GM06990 (cell line): ENCODE measurements around the gene RCOR1.

Source experiments
- DNase-seq: peaks from one replicate; pipeline ENCODE4 v3.0.0-alpha.2; 2011; ENCODE audit not compliant: insufficient read length; ENCODE audit errors: extremely low read depth
- H3K27me3 ChIP-seq: replicated peaks from 2 replicates; pipeline ENCODE4 v1.6.0; 2011; ENCODE audit warnings: low read length; ENCODE audit not compliant: control insufficient read depth, insufficient read depth
- H3K36me3 ChIP-seq: 2 replicates; pipeline ENCODE4 v1.5.1; 2011; ENCODE audit warnings: low read length; ENCODE audit not compliant: control insufficient read depth, insufficient read depth
- H3K4me3 ChIP-seq: replicated peaks from 2 replicates; pipeline ENCODE4 v1.5.1; 2011; ENCODE audit warnings: low read depth, mild to moderate bottlenecking, control low read depth, low read length
- TF ChIP-seq, protein P1 (sequence below): IDR thresholded peaks from 2 replicates; pipeline ENCODE4 v1.5.1; 2011; ENCODE audit warnings: low read length, control low read depth, mild to moderate bottlenecking, inconsistent platforms; ENCODE audit not compliant: insufficient read depth, poor library complexity, severe bottlenecking

RCOR1 gene

GRCh38 chr14:102551995-102552705, 40.3 kb upstream of the RCOR1 start:
- DNase-seq = no peak
- H3K27me3 ChIP-seq = no peaks in the 10 kb centered on the region
- TF ChIP-seq, protein P1, sequence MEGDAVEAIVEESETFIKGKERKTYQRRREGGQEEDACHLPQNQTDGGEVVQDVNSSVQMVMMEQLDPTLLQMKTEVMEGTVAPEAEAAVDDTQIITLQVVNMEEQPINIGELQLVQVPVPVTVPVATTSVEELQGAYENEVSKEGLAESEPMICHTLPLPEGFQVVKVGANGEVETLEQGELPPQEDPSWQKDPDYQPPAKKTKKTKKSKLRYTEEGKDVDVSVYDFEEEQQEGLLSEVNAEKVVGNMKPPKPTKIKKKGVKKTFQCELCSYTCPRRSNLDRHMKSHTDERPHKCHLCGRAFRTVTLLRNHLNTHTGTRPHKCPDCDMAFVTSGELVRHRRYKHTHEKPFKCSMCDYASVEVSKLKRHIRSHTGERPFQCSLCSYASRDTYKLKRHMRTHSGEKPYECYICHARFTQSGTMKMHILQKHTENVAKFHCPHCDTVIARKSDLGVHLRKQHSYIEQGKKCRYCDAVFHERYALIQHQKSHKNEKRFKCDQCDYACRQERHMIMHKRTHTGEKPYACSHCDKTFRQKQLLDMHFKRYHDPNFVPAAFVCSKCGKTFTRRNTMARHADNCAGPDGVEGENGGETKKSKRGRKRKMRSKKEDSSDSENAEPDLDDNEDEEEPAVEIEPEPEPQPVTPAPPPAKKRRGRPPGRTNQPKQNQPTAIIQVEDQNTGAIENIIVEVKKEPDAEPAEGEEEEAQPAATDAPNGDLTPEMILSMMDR = no peak
- H3K4me3 ChIP-seq = peak overlapping the region; percentile 28; the same call in 1 of the 2 replicates
- no peaks in the 10 kb centered on the region for H3K36me3 ChIP-seq

DNA sequence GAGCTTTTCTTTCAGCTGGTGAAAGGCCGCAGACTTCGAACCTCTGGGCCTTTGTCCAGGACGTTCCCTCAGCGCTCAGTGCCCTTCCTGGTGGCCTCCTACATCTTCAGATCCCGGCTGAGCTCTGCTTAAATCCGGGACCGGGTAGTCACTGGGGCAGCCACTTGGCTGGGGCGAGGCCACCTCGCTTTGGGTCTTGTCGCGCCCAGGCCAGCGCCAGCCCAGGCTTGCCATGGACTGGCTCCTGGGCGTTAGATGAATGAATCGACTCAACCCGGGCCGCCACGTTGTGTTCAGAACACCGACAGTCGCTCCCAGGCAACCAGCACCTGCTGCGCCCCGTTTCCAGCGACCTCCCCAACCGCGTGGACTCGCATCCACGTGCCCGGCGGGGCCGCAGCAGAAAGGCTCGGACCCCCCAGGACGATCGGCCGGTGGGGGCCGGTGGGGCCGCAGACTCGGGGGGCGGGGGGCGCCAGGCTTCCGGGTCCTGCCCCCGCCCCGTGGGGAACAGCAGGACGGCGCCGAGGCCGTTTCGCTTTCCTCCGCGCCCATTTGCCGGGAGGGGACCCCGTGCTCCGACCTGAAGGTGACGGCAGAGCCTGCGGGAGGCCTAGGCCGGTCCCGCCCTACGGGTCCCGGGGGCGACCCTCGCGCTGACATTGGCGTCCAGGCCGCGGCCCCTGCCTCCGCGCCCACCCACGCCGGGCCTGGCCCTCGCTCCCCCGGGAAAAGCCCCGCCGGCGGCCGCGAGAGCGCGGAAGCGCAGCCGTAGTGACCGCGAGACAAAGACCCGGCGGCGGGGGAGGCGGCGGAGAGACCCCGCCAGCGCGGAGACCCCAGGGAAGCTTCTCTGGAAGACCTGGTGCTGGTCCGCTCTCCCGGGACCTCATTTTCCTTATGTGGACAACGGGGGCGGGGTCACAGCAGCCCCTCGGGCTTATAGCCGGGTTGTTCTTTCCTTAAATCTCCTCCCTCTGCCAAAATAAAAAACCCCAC, 37.3 kb upstream of the RCOR1 start:
- H3K27me3 ChIP-seq = no peaks in the 10 kb centered on the region
- peak overlapping the region; percentile 71 for H3K4me3 ChIP-seq
- no peaks in the 10 kb centered on the region for H3K36me3 ChIP-seq
- peak; percentile 63 for DNase-seq
- TF ChIP-seq, protein P1 = no peak

DNA sequence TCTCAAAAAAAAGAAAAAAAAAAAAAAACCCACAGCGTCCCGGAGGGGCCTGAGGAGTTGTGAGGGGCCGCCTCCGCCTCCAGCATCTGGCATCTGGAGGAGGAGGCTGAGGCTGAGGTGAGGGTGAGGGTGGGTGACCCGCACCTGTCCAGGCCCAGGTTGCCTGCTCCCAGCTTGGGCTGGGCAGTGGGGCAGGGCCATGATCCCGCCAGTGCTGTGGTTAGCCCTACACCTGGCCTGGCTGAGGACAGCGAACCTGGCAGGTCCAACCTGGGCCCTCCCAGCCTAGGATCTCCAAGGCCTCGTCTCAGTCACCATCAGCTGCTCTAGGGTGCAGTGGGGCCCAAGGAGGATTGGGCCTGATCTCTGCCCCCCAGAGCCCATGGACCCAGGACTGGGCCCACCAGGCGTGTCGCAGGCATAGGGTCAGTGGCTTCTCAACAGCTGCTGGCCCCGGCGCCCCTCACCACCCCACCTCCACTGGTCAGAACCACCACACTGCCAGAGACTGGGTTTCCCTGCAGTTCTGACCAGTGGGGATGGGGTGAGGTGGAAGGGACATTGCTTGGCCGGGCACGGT, 36.3 kb upstream of the RCOR1 start:
- DNase-seq = no peak
- TF ChIP-seq, protein P1 = no peak
- Histone ChIP-seq H3K36me3 (no peaks in the 10 kb centered on the region), H3K4me3 (no peak overlapping the region; the same call in 1 of the 2 replicates), H3K27me3 (no peaks in the 10 kb centered on the region)

DNA sequence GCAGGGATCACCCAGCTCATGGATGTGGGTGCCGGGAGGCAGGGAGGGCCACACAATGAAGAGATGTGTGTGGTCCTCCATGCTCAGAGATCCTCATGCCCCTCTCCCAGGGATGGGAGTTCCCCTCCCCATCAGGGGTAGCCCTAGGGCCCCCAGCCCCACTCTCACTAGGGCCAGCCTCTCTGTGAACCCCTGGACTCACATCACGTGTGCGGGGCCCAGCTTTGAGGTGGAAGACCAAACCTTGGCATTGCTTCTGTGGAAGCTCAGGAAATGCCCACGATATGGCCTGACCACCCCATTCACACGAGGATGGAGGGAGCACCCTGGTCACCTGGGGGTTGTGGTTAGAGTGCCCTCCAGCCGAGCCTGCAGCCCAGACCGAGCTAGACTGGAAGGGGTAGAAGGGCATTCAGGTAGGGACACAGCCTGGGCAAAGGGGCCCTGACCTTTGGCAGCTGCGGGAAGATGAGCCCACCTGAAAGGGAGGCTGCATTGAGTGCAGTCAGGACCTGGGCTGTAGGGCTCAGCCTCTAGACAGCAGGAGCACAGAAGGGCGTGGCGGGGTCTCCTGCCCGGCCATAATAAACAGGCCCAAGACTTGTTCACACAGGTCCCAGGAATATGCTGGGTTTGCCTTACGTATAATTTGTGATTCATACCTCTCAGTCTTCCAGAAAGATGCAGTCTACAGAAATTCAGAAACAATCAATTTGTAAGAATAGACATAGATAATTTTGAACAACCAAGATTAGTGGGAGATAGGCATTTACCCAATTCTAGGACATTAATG, 34.8 kb upstream of the RCOR1 start:
- TF ChIP-seq, protein P1 = no peak
- Histone ChIP-seq H3K4me3 (no peak overlapping the region), H3K36me3 (no peaks in the 10 kb centered on the region), H3K27me3 (no peaks in the 10 kb centered on the region)
- no peak for DNase-seq

DNA sequence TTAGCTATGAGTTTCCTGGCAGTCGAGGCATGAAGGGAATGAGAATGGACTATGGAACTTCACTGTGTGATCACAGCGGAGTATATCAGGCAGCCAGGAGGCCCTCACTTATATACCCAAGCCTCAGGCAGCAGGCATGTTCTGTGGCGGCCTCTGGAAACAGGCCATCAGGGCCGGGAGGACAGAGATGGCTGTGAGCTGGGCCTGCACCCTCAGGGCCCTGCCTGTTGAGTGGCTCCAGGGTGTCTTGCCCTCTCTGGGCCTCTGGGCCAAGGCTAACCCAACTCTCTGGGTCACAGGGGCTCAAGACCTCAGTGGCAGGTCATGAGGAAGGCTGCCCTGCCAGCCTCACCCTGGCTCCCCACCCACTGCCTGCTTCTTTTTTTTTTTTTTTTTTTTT, 33.9 kb upstream of the RCOR1 start:
- H3K36me3 ChIP-seq = no peaks in the 10 kb centered on the region
- DNase-seq = no peak
- no peak overlapping the region for H3K4me3 ChIP-seq
- TF ChIP-seq, protein P1 = no peak
- H3K27me3 ChIP-seq = no peaks in the 10 kb centered on the region
